NT2/D1 (cell line): ENCODE measurements around the gene DDX31.
"Not testable (repeated sequence)": the region's sequence is repeated elsewhere in the genome, so short reads cannot be mapped to it uniquely, and the experiment has no call there.

Experiments used
- DNase-seq: peaks from one replicate; pipeline ENCODE4 v3.0.0-alpha.2; 2011; ENCODE audit warnings: low read depth, low spot score
- H3K27me3 ChIP-seq: 2 replicates; pipeline ENCODE4 v1.6.0; 2011; ENCODE audit warnings: mild to moderate bottlenecking; ENCODE audit not compliant: insufficient read length, insufficient read depth
- H3K36me3 ChIP-seq: 2 replicates; pipeline ENCODE4 v1.6.1; 2011; ENCODE audit warnings: mild to moderate bottlenecking, low read length, mixed read lengths; ENCODE audit not compliant: insufficient read depth, insufficient read length
- H3K4me1 ChIP-seq: 2 replicates; pipeline ENCODE4 v1.5.1; 2011; ENCODE audit not compliant: insufficient read depth, insufficient read length
- H3K4me3 ChIP-seq: 2 replicates; pipeline ENCODE4 v1.5.1; 2011; ENCODE audit warnings: low read depth; ENCODE audit not compliant: insufficient read length
- H3K9ac ChIP-seq: 2 replicates; pipeline ENCODE4 v1.6.0; 2011; ENCODE audit warnings: low read depth; ENCODE audit not compliant: insufficient read length
- H3K9me3 ChIP-seq: 2 replicates; pipeline ENCODE4 v1.5.1; 2011; ENCODE audit warnings: mild to moderate bottlenecking, low read length; ENCODE audit not compliant: insufficient read depth
- SUZ12 ChIP-seq: IDR thresholded peaks from 2 replicates; pipeline ENCODE4 v1.6.1; 2011; ENCODE audit not compliant: insufficient read length, insufficient read depth; ENCODE audit errors: extremely low read depth
- YY1 ChIP-seq: IDR thresholded peaks from 2 replicates; pipeline ENCODE4 v1.6.1; 2011; ENCODE audit not compliant: insufficient read length, insufficient read depth
- ZNF274 ChIP-seq: IDR thresholded peaks from 2 replicates; pipeline ENCODE4 v1.6.1; 2011; ENCODE audit warnings: mild to moderate bottlenecking, low read depth, low read length

Gene DDX31

GRCh38 chr9:132669698-132670456, at the start of gene DDX31:
DDX31 (minus strand) TSS chr9:132669983; CDS start chr9:132669934, 49 bp downstream.
- peak; percentile 60 for DNase-seq
- Histone ChIP-seq H3K4me3 (peak within 1 kb of the TSS; percentile 100), H3K27me3 (no peaks in the 10 kb centered on the region), H3K9ac (peak within 1 kb of the TSS; percentile 99), H3K9me3 (peaks cover 14% of the 10 kb centered on the region; the same call in 1 of the 2 replicates), H3K4me1 (peaks cover 1% of the 10 kb centered on the region), H3K36me3 (peaks cover 41% of the 10 kb centered on the region)
- TF ChIP-seq YY1 (no peak), SUZ12 (no peak), ZNF274 (no peak)

DNA sequence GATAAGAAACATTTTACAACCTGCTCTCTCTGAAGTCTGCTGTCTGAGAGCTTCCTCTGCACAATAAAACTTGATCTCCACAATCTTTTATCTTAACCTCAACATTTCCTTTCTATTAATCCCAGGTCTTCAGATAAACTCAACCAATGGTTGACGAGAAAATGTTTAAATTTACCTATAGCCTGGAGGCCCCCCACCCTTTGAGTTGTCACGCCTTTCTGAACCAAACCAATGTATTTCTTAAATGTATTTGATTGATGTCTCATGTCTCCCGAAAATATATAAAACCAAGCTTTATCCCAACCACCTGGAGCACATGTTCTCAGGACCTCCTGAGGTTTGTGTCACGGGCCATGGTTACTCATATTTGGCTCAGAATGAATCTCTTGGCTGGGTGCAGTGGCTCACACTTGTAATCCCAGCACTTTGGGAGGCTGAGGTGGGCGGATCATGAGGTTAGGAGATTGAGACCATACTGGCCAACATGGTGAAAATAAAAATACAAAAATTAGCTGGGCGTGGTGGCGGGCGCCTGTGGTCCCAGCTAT, 48.7 kb upstream of the DDX31 start:
- not testable (repeated sequence) for H3K4me3 ChIP-seq, H3K4me1 ChIP-seq, H3K9ac ChIP-seq, H3K27me3 ChIP-seq, DNase-seq, H3K9me3 ChIP-seq, H3K36me3 ChIP-seq

DNA sequence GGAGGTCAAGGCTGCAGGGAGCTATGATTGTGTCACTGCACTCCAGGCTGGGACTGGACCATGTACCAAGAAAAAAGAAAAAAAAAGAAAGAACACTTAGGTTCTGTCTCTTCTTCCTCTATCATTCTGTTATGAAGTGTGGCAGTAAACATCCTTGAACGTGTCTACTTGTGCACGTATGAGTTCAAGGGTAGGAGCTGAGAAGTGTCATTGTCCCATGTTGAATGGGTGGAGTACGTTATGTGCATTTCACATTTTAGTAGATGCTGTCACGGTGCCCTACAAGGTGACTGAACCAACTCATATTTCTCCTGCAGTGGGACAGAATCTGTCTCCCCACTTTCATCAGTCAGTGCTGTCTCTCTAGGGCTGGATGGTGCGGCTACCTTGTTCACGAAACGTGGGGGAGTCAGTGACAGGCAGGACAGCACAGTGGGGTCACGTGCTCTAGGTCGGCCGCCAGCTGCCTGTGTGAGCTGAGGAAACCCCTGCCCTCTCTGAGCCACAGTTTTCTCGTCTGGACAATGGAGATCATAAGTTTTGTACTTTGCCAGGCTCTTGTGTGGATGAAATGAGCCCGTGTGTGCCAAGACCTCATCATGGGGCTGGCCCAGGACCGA, 47.7 kb upstream of the DDX31 start:
- DNase-seq: no peak
- Histone ChIP-seq H3K4me3 (no peak overlapping the region), H3K9me3 (no peaks in the 10 kb centered on the region), H3K27me3 (peaks cover 2% of the 10 kb centered on the region), H3K4me1 (peaks cover 2% of the 10 kb centered on the region), H3K9ac (no peak overlapping the region), H3K36me3 (no peaks in the 10 kb centered on the region)
- TF ChIP-seq SUZ12 (no peak), ZNF274 (no peak), YY1 (no peak)

- H3K36me3 ChIP-seq: no peaks in the 10 kb centered on the region
- no peak for DNase-seq
- TF ChIP-seq SUZ12 (no peak), YY1 (no peak), ZNF274 (no peak)
- H3K9ac ChIP-seq: no peak overlapping the region
- no peak overlapping the region for H3K4me3 ChIP-seq
- H3K27me3 ChIP-seq: peaks cover 2% of the 10 kb centered on the region
- H3K4me1 ChIP-seq: peaks cover 2% of the 10 kb centered on the region
- no peaks in the 10 kb centered on the region for H3K9me3 ChIP-seq
Measured at GRCh38 chr9:132716007-132716406, 46.2 kb upstream of the DDX31 start.

GRCh38 chr9:132712753-132713152, 43.0 kb upstream of the DDX31 start:
- no peak for DNase-seq
- Histone ChIP-seq H3K36me3 (no peaks in the 10 kb centered on the region), H3K27me3 (peaks cover 2% of the 10 kb centered on the region), H3K4me3 (no peak overlapping the region), H3K9ac (no peak overlapping the region), H3K4me1 (no peaks in the 10 kb centered on the region), H3K9me3 (no peaks in the 10 kb centered on the region)
- TF ChIP-seq YY1: no peak
- TF ChIP-seq SUZ12: no peak
- no peak for TF ChIP-seq ZNF274

GRCh38 chr9:132711846-132712245, 42.1 kb upstream of the DDX31 start:
- no peaks in the 10 kb centered on the region for H3K36me3 ChIP-seq
- no peak for TF ChIP-seq YY1
- TF ChIP-seq SUZ12: no peak
- no peak for TF ChIP-seq ZNF274

DNA sequence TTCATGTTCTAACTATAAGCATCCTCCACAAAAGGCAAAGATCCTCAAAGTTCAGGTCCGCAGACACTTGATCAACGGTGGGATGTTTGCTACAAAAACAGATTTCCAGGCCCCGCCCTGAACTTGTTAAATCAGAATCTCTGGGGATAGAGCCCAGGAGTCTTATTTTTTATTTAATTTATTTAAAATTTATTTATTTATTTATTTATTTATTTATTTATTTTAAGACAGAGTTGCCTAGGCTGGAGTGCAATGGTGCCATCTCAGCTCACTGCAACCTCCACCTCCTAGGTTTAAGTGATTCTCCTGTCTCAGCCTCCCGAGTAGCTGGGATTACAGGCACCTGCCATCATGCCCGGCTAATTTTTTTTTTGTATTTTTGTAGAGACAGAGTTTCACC, 41.4 kb upstream of the DDX31 start:
- DNase-seq, H3K4me1 ChIP-seq: not testable (repeated sequence)

More at GRCh38 chr9:132711846-132712245, 42.1 kb upstream of the DDX31 start:
- H3K4me3 ChIP-seq: no peak overlapping the region
- H3K9ac ChIP-seq: no peak overlapping the region
- no peaks in the 10 kb centered on the region for H3K9me3 ChIP-seq
- no peaks in the 10 kb centered on the region for H3K27me3 ChIP-seq
- DNase-seq: no peak
- no peaks in the 10 kb centered on the region for H3K4me1 ChIP-seq

More for the DNA sequence above, 41.4 kb upstream of the DDX31 start:
- H3K9me3 ChIP-seq, H3K9ac ChIP-seq, H3K36me3 ChIP-seq, H3K4me3 ChIP-seq, H3K27me3 ChIP-seq: not testable (repeated sequence)
